Nephron (organoid): ENCODE data around the gene ABCF3.

ENCODE experiments used
- H3K27ac Mint-ChIP-seq, 3 experiments: 2 replicates each; pipeline ENCODE4 v1.8.0; 2020; ENCODE audit warnings: mixed read lengths in 3 of 3, mild to moderate bottlenecking in 2 of 3, moderate library complexity in 1 of 3
- H3K27me3 Mint-ChIP-seq: 2 replicates; pipeline ENCODE4 v1.8.0; 2021; ENCODE audit warnings: low read depth, mild to moderate bottlenecking, moderate library complexity, mixed read lengths
- H3K36me3 Mint-ChIP-seq: 2 replicates; pipeline ENCODE4 v1.8.0; 2020; ENCODE audit warnings: low read depth, mixed read lengths
- H3K4me1 Mint-ChIP-seq: 2 replicates; pipeline ENCODE4 v1.8.0; 2020; ENCODE audit warnings: mixed read lengths
- H3K4me3 Mint-ChIP-seq, 3 experiments: 2 replicates each; pipeline ENCODE4 v1.8.0; 2020; ENCODE audit warnings: mild to moderate bottlenecking in 3 of 3, mixed read lengths in 3 of 3, moderate library complexity in 2 of 3
- H3K9me3 Mint-ChIP-seq: 2 replicates; pipeline ENCODE4 v1.8.0; 2020; ENCODE audit warnings: mixed read lengths
- TF ChIP-seq, protein P1 (sequence below), 3 experiments: fragments of 200-600 bp; sonication (generic); IDR thresholded peaks; one replicate each; pipeline ENCODE4 v1.5.0; 2021; ENCODE audit warnings: antibody characterized with exemption in 3 of 3; ENCODE audit not compliant: unreplicated experiment in 3 of 3

The ABCF3 gene

DNA sequence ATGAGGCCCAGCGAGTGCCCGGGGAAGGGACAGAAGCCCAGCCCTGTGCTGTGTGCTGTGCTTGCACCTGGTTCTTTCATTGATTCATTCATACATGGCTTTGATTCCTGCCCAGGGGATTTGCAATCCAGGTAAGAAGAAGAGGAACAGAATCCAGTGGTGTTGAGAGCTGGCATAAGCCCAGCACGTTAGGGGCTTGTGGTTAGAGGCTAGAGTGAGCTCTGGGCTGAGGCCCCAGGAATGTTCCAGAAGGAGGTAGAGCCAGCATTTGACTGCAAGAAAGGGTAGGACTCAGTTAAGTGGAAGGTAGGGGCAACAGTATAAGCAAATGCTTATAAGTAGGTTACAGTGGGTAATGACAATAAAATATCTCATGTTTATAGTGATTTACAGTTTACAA lies 45.7 kb downstream of the ABCF3 start:
- Mint-ChIP-seq H3K27me3 (peaks cover 77% of the 10 kb centered on the region), H3K9me3 (no peaks in the 10 kb centered on the region), H3K4me1 (peaks cover 8% of the 10 kb centered on the region), H3K27ac (no peak overlapping the region), H3K4me3 (peak overlapping the region; percentile 64 to 74 (median 72)), H3K36me3 (no peaks in the 10 kb centered on the region)
- TF ChIP-seq, protein P1, sequence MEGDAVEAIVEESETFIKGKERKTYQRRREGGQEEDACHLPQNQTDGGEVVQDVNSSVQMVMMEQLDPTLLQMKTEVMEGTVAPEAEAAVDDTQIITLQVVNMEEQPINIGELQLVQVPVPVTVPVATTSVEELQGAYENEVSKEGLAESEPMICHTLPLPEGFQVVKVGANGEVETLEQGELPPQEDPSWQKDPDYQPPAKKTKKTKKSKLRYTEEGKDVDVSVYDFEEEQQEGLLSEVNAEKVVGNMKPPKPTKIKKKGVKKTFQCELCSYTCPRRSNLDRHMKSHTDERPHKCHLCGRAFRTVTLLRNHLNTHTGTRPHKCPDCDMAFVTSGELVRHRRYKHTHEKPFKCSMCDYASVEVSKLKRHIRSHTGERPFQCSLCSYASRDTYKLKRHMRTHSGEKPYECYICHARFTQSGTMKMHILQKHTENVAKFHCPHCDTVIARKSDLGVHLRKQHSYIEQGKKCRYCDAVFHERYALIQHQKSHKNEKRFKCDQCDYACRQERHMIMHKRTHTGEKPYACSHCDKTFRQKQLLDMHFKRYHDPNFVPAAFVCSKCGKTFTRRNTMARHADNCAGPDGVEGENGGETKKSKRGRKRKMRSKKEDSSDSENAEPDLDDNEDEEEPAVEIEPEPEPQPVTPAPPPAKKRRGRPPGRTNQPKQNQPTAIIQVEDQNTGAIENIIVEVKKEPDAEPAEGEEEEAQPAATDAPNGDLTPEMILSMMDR (IDR thresholded peaks at IDR 0.05; ENCODE audit: unreplicated experiment in 3 of 3), result no peak

DNA sequence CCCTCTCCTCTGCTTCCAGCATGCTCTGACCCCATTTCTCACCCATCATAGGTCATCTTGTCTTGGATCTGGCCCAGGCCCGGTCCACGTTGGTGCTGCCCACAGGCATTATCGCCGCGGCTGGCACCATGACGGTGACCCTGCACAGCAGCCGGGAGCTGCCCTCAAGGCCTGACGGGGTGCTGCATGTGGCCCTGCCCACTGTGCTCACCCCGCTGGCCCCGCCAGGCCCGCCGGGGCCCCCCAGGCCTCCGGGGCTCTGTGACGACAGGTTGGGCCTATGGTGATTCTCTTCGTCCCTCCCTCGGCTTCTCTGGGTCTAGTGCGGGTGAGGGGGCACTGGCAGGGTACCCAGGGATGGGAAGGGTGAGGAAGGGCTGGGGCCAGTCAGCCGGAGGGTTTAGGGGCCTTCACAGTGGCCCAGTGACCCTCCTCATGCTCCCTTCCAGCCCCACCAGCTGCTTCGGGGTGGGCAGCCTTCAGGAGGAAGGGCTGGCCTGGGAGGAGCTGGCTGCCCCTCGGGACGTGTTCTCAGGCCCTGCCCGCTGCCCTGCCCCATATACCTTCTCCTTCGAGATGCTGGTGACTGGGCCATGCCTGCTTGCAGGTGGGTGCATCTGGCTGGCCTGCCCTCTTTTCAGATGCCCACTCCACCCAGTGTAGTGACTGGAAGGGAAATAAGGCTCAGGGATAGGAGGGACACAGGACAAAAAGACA lies 47.3 kb downstream of the ABCF3 start:
- peaks cover 8% of the 10 kb centered on the region for H3K4me1 Mint-ChIP-seq
- no peak overlapping the region for H3K4me3 Mint-ChIP-seq
- H3K9me3 Mint-ChIP-seq, result no peaks in the 10 kb centered on the region
- H3K36me3 Mint-ChIP-seq, result no peaks in the 10 kb centered on the region
- peaks cover 75% of the 10 kb centered on the region for H3K27me3 Mint-ChIP-seq
- TF ChIP-seq, protein P1 (IDR thresholded peaks at IDR 0.05; ENCODE audit: unreplicated experiment in 3 of 3), result no peak
- H3K27ac Mint-ChIP-seq, result no peak overlapping the region

DNA sequence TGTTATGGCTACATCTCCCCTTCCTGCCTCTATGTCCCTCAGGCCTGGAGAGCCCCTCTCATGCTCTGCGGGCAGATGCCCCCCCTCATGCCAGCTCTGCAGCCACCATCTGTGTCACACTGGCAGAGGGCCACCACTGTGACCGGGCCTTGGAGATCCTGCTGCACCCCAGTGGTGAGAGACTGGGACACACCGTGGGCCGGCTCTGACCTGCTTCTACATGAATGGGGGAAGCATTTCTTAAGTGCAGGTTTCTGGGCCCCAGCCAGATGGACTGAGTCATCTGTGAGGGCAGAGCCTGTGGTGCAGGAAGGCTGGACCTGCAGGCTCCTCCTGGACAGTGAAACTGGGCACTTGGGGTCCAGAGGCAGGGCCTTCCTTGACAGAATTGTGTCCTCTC lies 48.2 kb downstream of the ABCF3 start:
- Mint-ChIP-seq H3K27ac (no peak overlapping the region), H3K4me1 (peaks cover 8% of the 10 kb centered on the region), H3K4me3 (no peak overlapping the region), H3K27me3 (peaks cover 66% of the 10 kb centered on the region), H3K36me3 (no peaks in the 10 kb centered on the region), H3K9me3 (no peaks in the 10 kb centered on the region)
- TF ChIP-seq, protein P1 (IDR thresholded peaks at IDR 0.05; ENCODE audit: unreplicated experiment in 3 of 3), result no peak

DNA sequence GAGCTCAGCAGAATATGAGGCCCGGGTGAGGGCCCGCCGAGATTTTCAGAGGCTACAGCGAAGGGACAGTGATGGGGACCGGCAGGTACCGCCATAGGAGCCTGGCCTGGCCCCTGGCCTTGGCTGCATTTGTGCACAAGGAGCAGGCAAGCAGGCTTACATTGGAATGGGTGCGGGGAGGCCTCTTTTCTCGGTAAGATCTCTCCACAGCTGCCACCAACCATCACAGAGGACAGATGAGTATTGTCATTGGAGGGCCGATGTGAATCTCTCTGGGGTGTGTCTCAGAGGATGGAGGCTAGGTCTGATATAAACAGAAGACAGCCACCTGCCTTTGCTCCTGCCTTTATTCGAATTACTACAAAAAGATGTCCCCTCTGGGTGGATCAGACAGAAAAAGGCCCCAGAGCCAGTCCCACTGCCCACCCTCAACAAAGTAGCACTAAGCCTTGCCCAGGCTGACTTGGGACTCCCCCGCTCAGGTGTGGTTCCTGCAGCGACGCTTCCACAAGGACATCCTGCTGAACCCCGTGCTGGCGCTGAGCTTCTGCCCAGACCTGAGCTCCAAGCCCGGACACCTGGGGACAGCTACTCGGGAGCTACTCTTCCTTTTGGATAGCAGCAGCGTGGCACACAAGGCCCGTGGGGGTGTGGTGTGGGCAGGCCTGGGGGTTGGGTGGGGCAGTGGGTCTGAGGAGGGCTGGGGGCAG lies 48.8 kb downstream of the ABCF3 start:
- no peaks in the 10 kb centered on the region for H3K36me3 Mint-ChIP-seq

DNA sequence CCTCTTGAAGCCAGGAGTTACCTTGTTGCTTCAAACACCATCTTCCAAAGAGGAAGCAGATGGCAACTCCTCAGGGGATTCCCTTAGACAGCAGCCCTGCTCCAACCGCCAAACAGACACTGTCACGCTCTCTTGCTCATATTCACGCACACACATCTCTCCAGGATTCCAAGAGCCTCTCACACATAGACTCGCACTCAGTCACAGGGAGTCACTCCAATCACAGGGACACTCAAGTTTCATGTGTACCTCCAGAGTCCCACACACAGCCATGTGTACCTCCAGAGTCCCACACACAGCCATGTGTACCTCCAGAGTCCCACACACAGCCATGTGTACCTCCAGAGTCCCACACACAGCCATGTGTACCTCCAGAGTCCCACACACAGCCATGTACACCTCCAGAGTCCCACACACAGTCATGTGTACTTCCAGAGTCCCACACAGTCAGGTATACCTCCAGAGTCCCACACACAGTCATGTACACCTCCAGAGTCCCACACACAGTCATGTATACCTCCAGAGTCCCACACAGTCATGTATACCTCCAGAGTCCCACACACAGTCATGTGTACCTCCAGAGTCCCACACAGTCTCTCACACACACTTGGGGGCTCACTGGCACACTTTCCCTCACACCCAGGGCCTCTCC lies 49.5 kb downstream of the ABCF3 start:
- Mint-ChIP-seq H3K4me1 (peaks cover 8% of the 10 kb centered on the region), H3K27me3 (peaks cover 61% of the 10 kb centered on the region), H3K9me3 (no peaks in the 10 kb centered on the region), H3K4me3 (no peak overlapping the region), H3K27ac (no peak overlapping the region), H3K36me3 (no peaks in the 10 kb centered on the region)
- TF ChIP-seq, protein P1 (IDR thresholded peaks at IDR 0.05; ENCODE audit: unreplicated experiment in 3 of 3), result no peak

More for the DNA sequence above, 48.8 kb downstream of the ABCF3 start:
- Mint-ChIP-seq H3K27me3 (peaks cover 62% of the 10 kb centered on the region), H3K27ac (no peak overlapping the region), H3K9me3 (no peaks in the 10 kb centered on the region), H3K4me3 (no peak overlapping the region), H3K4me1 (peaks cover 8% of the 10 kb centered on the region)
- TF ChIP-seq, protein P1 (IDR thresholded peaks at IDR 0.05; ENCODE audit: unreplicated experiment in 3 of 3), result no peak
